Stimulated activated effector memory CD8-positive, alpha-beta T cell treated with anti-CD3 and anti-CD28 coated beads, Interleukin-12 subunit alpha, Interleukin-12 subunit beta, amount 100 ng/mL, for 72 hours (primary cell): Measurements from ENCODE around the gene PROM1.
A peak's percentile ranks its signal among the peaks of the same experiment; 100 is the strongest.

Experiments used
- ATAC-seq: fragments of 150-1000 bp; cut with Tn5 transposase; 2 replicates; pipeline ENCODE4 v1.10.0; 2021
- DNase-seq, 2 donors: peaks; one replicate each; pipeline ENCODE4 v3.0.0; 2021 to 2022; ENCODE audit warnings: low spot score in 2 of 2
- H3K27ac Mint-ChIP-seq: one replicate; pipeline ENCODE4 v1.8.0; 2022; ENCODE audit warnings: mild to moderate bottlenecking, mixed read lengths
- H3K36me3 Mint-ChIP-seq: one replicate; pipeline ENCODE4 v1.8.0; 2022; ENCODE audit warnings: mild to moderate bottlenecking, mixed read lengths
- H3K4me1 Mint-ChIP-seq: one replicate; pipeline ENCODE4 v1.8.0; 2022; ENCODE audit warnings: mixed read lengths
- H3K4me3 Mint-ChIP-seq: one replicate; pipeline ENCODE4 v1.8.0; 2022; ENCODE audit warnings: mild to moderate bottlenecking, mixed read lengths
- H3K9me3 Mint-ChIP-seq: one replicate; pipeline ENCODE4 v1.8.0; 2022; ENCODE audit warnings: mixed read lengths

PROM1 gene

GRCh38 chr4:16082426-16083240 is 1.2 kb downstream of the PROM1 start:
- ATAC-seq: peak; percentile 27
- no peaks in the 10 kb centered on the region for H3K36me3 Mint-ChIP-seq

GRCh38 chr4:16082041-16082425 is 1.8 kb downstream of the PROM1 start:
- no peaks in the 10 kb centered on the region for H3K36me3 Mint-ChIP-seq
- no peak overlapping the region for H3K27ac Mint-ChIP-seq
- peaks cover 17% of the 10 kb centered on the region for H3K4me1 Mint-ChIP-seq
- H3K4me3 Mint-ChIP-seq: peak overlapping the region; percentile 51
- DNase-seq (no peak), ATAC-seq (peak; percentile 57)
- H3K9me3 Mint-ChIP-seq: no peaks in the 10 kb centered on the region

More at GRCh38 chr4:16082426-16083240, 1.2 kb downstream of the PROM1 start:
- Mint-ChIP-seq H3K4me3 (peak overlapping the region; percentile 51), H3K4me1 (peaks cover 17% of the 10 kb centered on the region), H3K27ac (no peak overlapping the region), H3K9me3 (no peaks in the 10 kb centered on the region)
- DNase-seq: no peak

- no peak for DNase-seq
- peak; percentile 55 for ATAC-seq
- Mint-ChIP-seq H3K4me3 (no peak overlapping the region), H3K36me3 (no peaks in the 10 kb centered on the region), H3K4me1 (peaks cover 14% of the 10 kb centered on the region), H3K9me3 (no peaks in the 10 kb centered on the region), H3K27ac (no peak overlapping the region)
Observed at GRCh38 chr4:16079046-16079445, 4.8 kb downstream of the PROM1 start.

GRCh38 chr4:16078195-16078760 is 5.5 kb downstream of the PROM1 start:
- H3K27ac Mint-ChIP-seq: no peak overlapping the region
- no peaks in the 10 kb centered on the region for H3K36me3 Mint-ChIP-seq
- H3K9me3 Mint-ChIP-seq: no peaks in the 10 kb centered on the region
- ATAC-seq: no peak
- DNase-seq: no peak
- H3K4me3 Mint-ChIP-seq: no peak overlapping the region
- peaks cover 11% of the 10 kb centered on the region for H3K4me1 Mint-ChIP-seq

GRCh38 chr4:16077786-16078185 is 6.0 kb downstream of the PROM1 start:
- Mint-ChIP-seq H3K36me3 (no peaks in the 10 kb centered on the region), H3K4me1 (peaks cover 10% of the 10 kb centered on the region), H3K27ac (no peak overlapping the region), H3K4me3 (no peak overlapping the region), H3K9me3 (no peaks in the 10 kb centered on the region)
- no peak for DNase-seq
- ATAC-seq: no peak

- Mint-ChIP-seq H3K9me3 (no peaks in the 10 kb centered on the region), H3K4me3 (no peak overlapping the region), H3K27ac (no peak overlapping the region), H3K4me1 (no peaks in the 10 kb centered on the region), H3K36me3 (no peaks in the 10 kb centered on the region)
- DNase-seq: no peak
- no peak for ATAC-seq
Observed at GRCh38 chr4:16075975-16076757, 7.7 kb downstream of the PROM1 start.

- H3K4me3 Mint-ChIP-seq: no peak overlapping the region
- ATAC-seq: no peak
- no peaks in the 10 kb centered on the region for H3K9me3 Mint-ChIP-seq
- DNase-seq: no peak
- H3K36me3 Mint-ChIP-seq: no peaks in the 10 kb centered on the region
- no peaks in the 10 kb centered on the region for H3K4me1 Mint-ChIP-seq
- H3K27ac Mint-ChIP-seq: no peak overlapping the region
Observed at GRCh38 chr4:16075061-16075460, 8.8 kb downstream of the PROM1 start.

GRCh38 chr4:16072168-16072567 is 11.7 kb downstream of the PROM1 start:
- Mint-ChIP-seq H3K4me1 (no peaks in the 10 kb centered on the region), H3K36me3 (no peaks in the 10 kb centered on the region), H3K9me3 (no peaks in the 10 kb centered on the region), H3K4me3 (no peak overlapping the region), H3K27ac (no peak overlapping the region)
- DNase-seq: no peak
- no peak for ATAC-seq

GRCh38 chr4:16070203-16070602 is 13.6 kb downstream of the PROM1 start:
- ATAC-seq (no peak), DNase-seq (no peak)
- Mint-ChIP-seq H3K36me3 (no peaks in the 10 kb centered on the region), H3K4me1 (no peaks in the 10 kb centered on the region), H3K4me3 (no peak overlapping the region), H3K27ac (no peak overlapping the region), H3K9me3 (no peaks in the 10 kb centered on the region)

- Mint-ChIP-seq H3K9me3 (no peaks in the 10 kb centered on the region), H3K36me3 (no peaks in the 10 kb centered on the region), H3K4me3 (no peak overlapping the region), H3K4me1 (no peaks in the 10 kb centered on the region), H3K27ac (no peak overlapping the region)
- DNase-seq: no peak
- peak; percentile 24 for ATAC-seq
Observed at GRCh38 chr4:16067515-16067914, 16.3 kb downstream of the PROM1 start.

- Mint-ChIP-seq H3K4me1 (no peaks in the 10 kb centered on the region), H3K4me3 (no peak overlapping the region), H3K9me3 (no peaks in the 10 kb centered on the region), H3K27ac (no peak overlapping the region), H3K36me3 (no peaks in the 10 kb centered on the region)
- no peak for DNase-seq
- ATAC-seq: no peak
Observed at GRCh38 chr4:16066586-16067128, 17.2 kb downstream of the PROM1 start.

GRCh38 chr4:16065066-16065465 is 18.8 kb downstream of the PROM1 start:
- no peak overlapping the region for H3K4me3 Mint-ChIP-seq
- ATAC-seq (no peak), DNase-seq (no peak)
- no peaks in the 10 kb centered on the region for H3K36me3 Mint-ChIP-seq
- no peaks in the 10 kb centered on the region for H3K4me1 Mint-ChIP-seq
- H3K9me3 Mint-ChIP-seq: no peaks in the 10 kb centered on the region
- no peak overlapping the region for H3K27ac Mint-ChIP-seq

- H3K36me3 Mint-ChIP-seq: no peaks in the 10 kb centered on the region
- H3K27ac Mint-ChIP-seq: no peak overlapping the region
- H3K4me1 Mint-ChIP-seq: no peaks in the 10 kb centered on the region
- H3K9me3 Mint-ChIP-seq: no peaks in the 10 kb centered on the region
- no peak overlapping the region for H3K4me3 Mint-ChIP-seq
- ATAC-seq: no peak
- no peak for DNase-seq
Observed at GRCh38 chr4:16062601-16063000, 21.2 kb downstream of the PROM1 start.

- DNase-seq (no peak), ATAC-seq (no peak)
- H3K36me3 Mint-ChIP-seq: no peaks in the 10 kb centered on the region
- no peaks in the 10 kb centered on the region for H3K4me1 Mint-ChIP-seq
- no peaks in the 10 kb centered on the region for H3K9me3 Mint-ChIP-seq
- no peak overlapping the region for H3K4me3 Mint-ChIP-seq
- H3K27ac Mint-ChIP-seq: no peak overlapping the region
Observed at GRCh38 chr4:16056681-16057385, 27.0 kb downstream of the PROM1 start.

- DNase-seq (no peak), ATAC-seq (no peak)
- H3K4me3 Mint-ChIP-seq: no peak overlapping the region
- no peaks in the 10 kb centered on the region for H3K36me3 Mint-ChIP-seq
- no peaks in the 10 kb centered on the region for H3K9me3 Mint-ChIP-seq
- H3K27ac Mint-ChIP-seq: no peak overlapping the region
- H3K4me1 Mint-ChIP-seq: no peaks in the 10 kb centered on the region
Observed at GRCh38 chr4:16055873-16056272, 27.9 kb downstream of the PROM1 start.
